Neural progenitor cell (in vitro differentiated cells): ENCODE results near the gene LOXHD1.

Experiments
- CTCF ChIP-seq: fragments of 200-600 bp; sonication (generic); IDR thresholded peaks from 2 replicates; pipeline ENCODE4 v1.5.1; 2017; ENCODE audit warnings: antibody characterized with exemption, mild to moderate bottlenecking
- EZH2phosphoT487 ChIP-seq: fragments of 200-600 bp; sonication (generic); IDR thresholded peaks from 2 replicates; pipeline ENCODE4 v1.6.1; 2017; ENCODE audit warnings: antibody characterized with exemption

- no peak for TF ChIP-seq CTCF
- TF ChIP-seq EZH2phosphoT487, result no peak
Observed at GRCh38 chr18:46541626-46542189, 115.3 kb downstream of the LOXHD1 start.
